Smooth muscle cell of bladder (primary cell): Measurements from ENCODE around the gene AMMECR1. TPM values are rescaled to one million over a fixed set of nuclear protein-coding genes. Genes with fewer than 3 reads are reported as not detected.

Experiments
- total RNA-seq: library from RNA; depleted of rRNA; stranded (reverse); fragments of >200 nt; gene quantifications from 2 replicates; pipeline ENCODE4 v1.2.3, GENCODE V29; 2014

The AMMECR1 gene
- total RNA-seq = 7.7 and 11.1 TPM in 2 replicates

DNA sequence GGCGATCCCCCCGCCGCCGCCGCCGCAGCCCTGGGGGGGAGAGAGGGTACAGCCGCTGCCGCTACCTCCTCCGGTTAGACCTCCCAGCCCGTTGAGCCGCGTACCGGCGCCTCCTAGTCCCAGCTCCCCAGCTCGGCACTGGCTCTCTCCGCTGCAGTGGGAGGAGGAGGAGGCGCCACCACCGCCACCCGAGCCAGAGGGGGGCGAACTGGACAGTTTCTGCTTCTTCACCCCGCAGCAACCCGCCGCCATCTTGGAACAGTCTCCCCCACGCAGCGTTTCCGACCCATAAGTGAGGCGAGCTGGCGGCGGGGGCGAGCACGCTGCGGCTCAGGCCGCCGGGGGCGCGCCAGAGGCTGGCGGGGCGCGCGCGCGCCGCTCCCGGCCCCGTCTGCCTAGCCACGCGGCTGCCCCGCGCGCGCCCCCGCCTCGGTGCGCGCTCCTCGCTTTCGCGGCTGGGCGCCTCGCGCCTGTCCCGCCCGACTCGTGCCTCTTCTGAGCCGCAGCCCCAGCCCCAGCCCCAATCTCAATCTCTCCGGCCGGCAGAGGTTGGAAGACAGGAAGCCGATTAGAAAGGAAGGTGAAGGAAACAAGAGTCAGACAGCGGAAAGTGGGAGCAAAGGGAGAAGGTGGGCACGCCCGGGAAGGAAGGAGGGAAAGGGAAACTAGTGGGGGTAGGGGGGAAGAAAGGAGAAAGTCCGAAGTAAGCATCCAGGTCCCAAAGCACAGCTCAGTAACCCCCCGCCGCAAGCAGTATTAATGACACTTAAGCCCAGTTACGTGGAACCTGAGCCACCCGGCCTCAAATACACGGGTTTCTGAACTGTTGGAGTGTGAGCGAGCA is at the start of gene AMMECR1:
TSS of gene AMMECR1 (minus strand) at position 266 of the 844 bp plus-strand sequence. CDS start at position 252, 14 bp downstream.

DNA sequence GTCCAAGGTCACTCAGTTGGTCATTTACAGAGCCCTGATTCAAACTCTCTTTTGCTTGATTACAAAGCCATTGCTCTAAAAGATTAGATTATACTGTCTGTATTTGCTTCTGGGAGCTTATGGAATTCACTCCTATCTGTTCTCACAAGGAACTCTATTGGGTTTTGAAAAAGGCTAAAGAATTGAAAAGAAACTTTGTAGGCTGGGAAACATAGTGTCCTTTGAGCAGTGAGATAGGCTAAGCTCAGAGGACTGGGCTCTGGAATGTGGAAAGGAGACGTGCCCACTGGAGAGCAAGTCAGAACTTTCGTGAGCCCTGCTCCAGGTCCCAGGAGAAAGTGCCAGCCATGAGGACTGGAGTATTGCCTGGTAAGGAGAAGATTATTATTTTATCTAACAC is 40.7 kb upstream of the AMMECR1 start, which contains the start of gene RTL9:
TSS of gene RTL9 (plus strand) at position 301 of the 400 bp plus-strand sequence. CDS start 91,770 bp downstream, outside the sequence.

Other genes with a start within 250 kb of the AMMECR1 start
- under 0.01 and 0.14 TPM in 2 replicates for gene RTL9, start 40.8 kb upstream of the AMMECR1 start, total RNA-seq